ENCODE measurements around the gene ETFA. TPM values are rescaled to one million over a fixed set of nuclear protein-coding genes. Genes with fewer than 3 reads are reported as not detected.

ETFA gene
- total RNA-seq, 1 experiment from 2014 or later = 84.4 TPM

DNA sequence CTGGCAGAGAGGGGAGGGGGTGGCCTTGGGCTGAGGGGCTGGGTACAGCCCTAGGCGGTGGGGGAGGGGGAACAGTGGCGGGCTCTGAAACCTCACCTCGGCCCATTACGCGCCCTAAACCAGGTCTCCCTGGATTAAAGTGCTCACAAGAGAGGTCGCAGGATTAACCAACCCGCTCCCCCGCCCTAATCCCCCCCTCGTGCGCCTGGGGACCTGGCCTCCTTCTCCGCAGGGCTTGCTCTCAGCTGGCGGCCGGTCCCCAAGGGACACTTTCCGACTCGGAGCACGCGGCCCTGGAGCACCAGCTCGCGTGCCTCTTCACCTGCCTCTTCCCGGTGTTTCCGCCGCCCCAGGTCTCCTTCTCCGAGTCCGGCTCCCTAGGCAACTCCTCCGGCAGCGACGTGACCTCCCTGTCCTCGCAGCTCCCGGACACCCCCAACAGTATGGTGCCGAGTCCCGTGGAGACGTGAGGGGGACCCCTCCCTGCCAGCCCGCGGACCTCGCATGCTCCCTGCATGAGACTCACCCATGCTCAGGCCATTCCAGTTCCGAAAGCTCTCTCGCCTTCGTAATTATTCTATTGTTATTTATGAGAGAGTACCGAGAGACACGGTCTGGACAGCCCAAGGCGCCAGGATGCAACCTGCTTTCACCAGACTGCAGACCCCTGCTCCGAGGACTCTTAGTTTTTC is 30.2 kb upstream of the ETFA start:
- DNase-seq (ENCODE audit: low spot score) (peak; percentile 64), ATAC-seq (peak; percentile 9)
- H3K9me3 Mint-ChIP-seq = no peaks in the 10 kb centered on the region
- ChIA-PET CTCF (interaction anchor here (0.8 to 1.0 kb wide), 2 partner anchors 150 to 156 kb away, joined by 3 read pairs; no protein-coding TSS in a partner anchor), POLR2A (interaction anchor here (0.6 to 1.0 kb wide), 2 partner anchors 151 to 565 kb away, joined by 3 read pairs; no protein-coding TSS in a partner anchor)
- peak overlapping the region; percentile 82 for H3K4me3 Mint-ChIP-seq
- peaks cover 51% of the 10 kb centered on the region for H3K4me1 Mint-ChIP-seq
- no peak overlapping the region for H3K27ac Mint-ChIP-seq
- no peaks in the 10 kb centered on the region for H3K36me3 Mint-ChIP-seq
- TF ChIP-seq, protein P1, sequence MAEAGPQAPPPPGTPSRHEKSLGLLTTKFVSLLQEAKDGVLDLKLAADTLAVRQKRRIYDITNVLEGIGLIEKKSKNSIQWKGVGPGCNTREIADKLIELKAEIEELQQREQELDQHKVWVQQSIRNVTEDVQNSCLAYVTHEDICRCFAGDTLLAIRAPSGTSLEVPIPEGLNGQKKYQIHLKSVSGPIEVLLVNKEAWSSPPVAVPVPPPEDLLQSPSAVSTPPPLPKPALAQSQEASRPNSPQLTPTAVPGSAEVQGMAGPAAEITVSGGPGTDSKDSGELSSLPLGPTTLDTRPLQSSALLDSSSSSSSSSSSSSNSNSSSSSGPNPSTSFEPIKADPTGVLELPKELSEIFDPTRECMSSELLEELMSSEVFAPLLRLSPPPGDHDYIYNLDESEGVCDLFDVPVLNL (CRISPR knock-in tag; IDR thresholded peaks at IDR 0.05; ENCODE audit: borderline replicate concordance, low read depth) = no peak
- TF ChIP-seq TEAD4 (CRISPR knock-in tag; IDR thresholded peaks at IDR 0.05) = peak; percentile 33; the same call in 1 of the 2 replicates
- TF ChIP-seq, protein P2, sequence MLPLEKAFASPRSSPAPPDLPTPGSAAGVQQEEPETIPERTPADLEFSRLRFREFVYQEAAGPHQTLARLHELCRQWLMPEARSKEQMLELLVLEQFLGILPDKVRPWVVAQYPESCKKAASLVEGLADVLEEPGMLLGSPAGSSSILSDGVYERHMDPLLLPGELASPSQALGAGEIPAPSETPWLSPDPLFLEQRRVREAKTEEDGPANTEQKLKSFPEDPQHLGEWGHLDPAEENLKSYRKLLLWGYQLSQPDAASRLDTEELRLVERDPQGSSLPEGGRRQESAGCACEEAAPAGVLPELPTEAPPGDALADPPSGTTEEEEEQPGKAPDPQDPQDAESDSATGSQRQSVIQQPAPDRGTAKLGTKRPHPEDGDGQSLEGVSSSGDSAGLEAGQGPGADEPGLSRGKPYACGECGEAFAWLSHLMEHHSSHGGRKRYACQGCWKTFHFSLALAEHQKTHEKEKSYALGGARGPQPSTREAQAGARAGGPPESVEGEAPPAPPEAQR (CRISPR knock-in tag; IDR thresholded peaks at IDR 0.05) = no peak
- TF ChIP-seq, protein P3, sequence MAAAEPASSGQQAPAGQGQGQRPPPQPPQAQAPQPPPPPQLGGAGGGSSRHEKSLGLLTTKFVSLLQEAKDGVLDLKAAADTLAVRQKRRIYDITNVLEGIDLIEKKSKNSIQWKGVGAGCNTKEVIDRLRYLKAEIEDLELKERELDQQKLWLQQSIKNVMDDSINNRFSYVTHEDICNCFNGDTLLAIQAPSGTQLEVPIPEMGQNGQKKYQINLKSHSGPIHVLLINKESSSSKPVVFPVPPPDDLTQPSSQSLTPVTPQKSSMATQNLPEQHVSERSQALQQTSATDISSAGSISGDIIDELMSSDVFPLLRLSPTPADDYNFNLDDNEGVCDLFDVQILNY (CRISPR knock-in tag; IDR thresholded peaks at IDR 0.05) = no peak
- no peak for TF ChIP-seq EMX1 (CRISPR knock-in tag; IDR thresholded peaks at IDR 0.05)
- no peak for TF ChIP-seq PRRX2 (CRISPR knock-in tag; IDR thresholded peaks at IDR 0.05)
- TF ChIP-seq, protein P4, sequence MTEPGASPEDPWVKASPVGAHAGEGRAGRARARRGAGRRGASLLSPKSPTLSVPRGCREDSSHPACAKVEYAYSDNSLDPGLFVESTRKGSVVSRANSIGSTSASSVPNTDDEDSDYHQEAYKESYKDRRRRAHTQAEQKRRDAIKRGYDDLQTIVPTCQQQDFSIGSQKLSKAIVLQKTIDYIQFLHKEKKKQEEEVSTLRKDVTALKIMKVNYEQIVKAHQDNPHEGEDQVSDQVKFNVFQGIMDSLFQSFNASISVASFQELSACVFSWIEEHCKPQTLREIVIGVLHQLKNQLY (CRISPR knock-in tag; IDR thresholded peaks at IDR 0.05) = no peak
- TF ChIP-seq, protein P5, sequence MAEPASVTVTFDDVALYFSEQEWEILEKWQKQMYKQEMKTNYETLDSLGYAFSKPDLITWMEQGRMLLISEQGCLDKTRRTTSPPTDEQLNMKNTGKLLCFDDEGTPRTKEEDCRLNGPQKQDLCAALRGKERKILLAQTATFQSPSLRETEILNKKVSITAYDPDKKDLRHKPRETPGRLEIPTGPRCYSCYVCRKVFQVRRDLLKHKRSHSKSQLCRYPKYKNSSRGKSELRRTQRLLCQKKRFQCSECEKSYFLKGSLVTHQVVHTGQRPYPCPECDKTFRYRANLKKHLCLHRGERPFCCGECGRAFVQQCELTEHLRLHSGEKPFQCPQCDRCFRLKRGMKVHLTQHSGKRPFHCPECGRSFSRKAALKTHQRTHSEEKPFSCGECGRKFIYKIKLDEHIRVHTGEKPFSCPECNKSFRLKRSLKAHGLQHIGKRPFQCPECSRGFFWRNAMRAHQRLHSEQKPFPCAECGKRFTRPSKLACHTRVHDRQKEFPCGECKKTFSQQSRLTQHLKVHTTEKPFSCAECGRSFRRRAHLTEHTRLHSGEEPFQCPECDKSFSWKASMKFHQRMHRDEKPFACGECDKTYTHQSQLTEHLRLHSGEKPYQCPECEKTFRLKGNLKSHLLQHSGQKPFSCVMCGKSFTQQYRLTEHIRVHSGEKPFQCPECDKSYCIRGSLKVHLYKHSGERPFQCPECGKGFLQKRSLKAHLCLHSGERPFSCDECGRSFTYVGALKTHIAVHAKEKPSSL (CRISPR knock-in tag; conservative IDR thresholded peaks at IDR 0.05) = no peak
- peaks cover 97% of the 10 kb centered on the region for H3K27me3 Mint-ChIP-seq (ENCODE audit: low read depth)

DNA sequence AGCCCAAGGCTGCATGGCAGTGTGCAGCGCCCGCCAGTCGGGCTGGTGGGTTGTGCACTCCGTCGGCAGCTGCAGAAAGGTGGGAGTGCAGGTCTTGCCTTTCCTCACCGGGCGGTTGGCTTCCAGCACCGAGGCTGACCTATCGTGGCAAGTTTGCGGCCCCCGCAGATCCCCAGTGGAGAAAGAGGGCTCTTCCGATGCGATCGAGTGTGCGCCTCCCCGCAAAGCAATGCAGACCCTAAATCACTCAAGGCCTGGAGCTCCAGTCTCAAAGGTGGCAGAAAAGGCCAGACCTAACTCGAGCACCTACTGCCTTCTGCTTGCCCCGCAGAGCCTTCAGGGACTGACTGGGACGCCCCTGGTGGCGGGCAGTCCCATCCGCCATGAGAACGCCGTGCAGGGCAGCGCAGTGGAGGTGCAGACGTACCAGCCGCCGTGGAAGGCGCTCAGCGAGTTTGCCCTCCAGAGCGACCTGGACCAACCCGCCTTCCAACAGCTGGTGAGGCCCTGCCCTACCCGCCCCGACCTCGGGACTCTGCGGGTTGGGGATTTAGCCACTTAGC is 29.6 kb upstream of the ETFA start:
- no peaks in the 10 kb centered on the region for H3K36me3 Mint-ChIP-seq
- ATAC-seq (peak; percentile 8), DNase-seq (ENCODE audit: low spot score) (no peak)
- H3K4me3 Mint-ChIP-seq = peak overlapping the region; percentile 82
- H3K9me3 Mint-ChIP-seq = no peaks in the 10 kb centered on the region
- no peak overlapping the region for H3K27ac Mint-ChIP-seq
- H3K4me1 Mint-ChIP-seq = peaks cover 51% of the 10 kb centered on the region
- TF ChIP-seq, protein P6, sequence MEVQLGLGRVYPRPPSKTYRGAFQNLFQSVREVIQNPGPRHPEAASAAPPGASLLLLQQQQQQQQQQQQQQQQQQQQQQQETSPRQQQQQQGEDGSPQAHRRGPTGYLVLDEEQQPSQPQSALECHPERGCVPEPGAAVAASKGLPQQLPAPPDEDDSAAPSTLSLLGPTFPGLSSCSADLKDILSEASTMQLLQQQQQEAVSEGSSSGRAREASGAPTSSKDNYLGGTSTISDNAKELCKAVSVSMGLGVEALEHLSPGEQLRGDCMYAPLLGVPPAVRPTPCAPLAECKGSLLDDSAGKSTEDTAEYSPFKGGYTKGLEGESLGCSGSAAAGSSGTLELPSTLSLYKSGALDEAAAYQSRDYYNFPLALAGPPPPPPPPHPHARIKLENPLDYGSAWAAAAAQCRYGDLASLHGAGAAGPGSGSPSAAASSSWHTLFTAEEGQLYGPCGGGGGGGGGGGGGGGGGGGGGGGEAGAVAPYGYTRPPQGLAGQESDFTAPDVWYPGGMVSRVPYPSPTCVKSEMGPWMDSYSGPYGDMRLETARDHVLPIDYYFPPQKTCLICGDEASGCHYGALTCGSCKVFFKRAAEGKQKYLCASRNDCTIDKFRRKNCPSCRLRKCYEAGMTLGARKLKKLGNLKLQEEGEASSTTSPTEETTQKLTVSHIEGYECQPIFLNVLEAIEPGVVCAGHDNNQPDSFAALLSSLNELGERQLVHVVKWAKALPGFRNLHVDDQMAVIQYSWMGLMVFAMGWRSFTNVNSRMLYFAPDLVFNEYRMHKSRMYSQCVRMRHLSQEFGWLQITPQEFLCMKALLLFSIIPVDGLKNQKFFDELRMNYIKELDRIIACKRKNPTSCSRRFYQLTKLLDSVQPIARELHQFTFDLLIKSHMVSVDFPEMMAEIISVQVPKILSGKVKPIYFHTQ (CRISPR knock-in tag; IDR thresholded peaks at IDR 0.05) = no peak
- TF ChIP-seq ZNF121 (CRISPR knock-in tag; IDR thresholded peaks at IDR 0.05) (0 out of 2 replicates have a peak, but pooled peaks have one; percentile 55), SMAD3 (CRISPR knock-in tag; IDR thresholded peaks at IDR 0.05; ENCODE audit: borderline replicate concordance) (0 out of 2 replicates have a peak, but pooled peaks have one; percentile 40)
- H3K27me3 Mint-ChIP-seq (ENCODE audit: low read depth) = peaks cover 97% of the 10 kb centered on the region
- POLR2A ChIA-PET = interaction anchor here (1.0 kb wide), 1 partner anchor 150 kb away, joined by 3 read pairs; no protein-coding TSS in a partner anchor
- CTCF ChIA-PET = interaction anchor here (1.0 to 1.2 kb wide), 3 partner anchors 10 to 155 kb away, joined by 3 to 4 read pairs (median 3); no protein-coding TSS in a partner anchor
